Suppressor macrophage (primary cell): ENCODE results near the gene ANKH.

Source experiments
- DNase-seq, 4 experiments: peaks; one replicate each; pipeline ENCODE4 v3.0.0-alpha.2; 2020 to 2022

The ANKH gene

GRCh38 chr5:14678773-14679334 lies 192.7 kb downstream of the ANKH start:
- peak; percentile 41 to 67 (median 50) for DNase-seq

GRCh38 chr5:14676320-14676719 lies 195.3 kb downstream of the ANKH start:
- peak; percentile 39 to 62 (median 56) for DNase-seq

- DNase-seq, result peak; percentile 21 to 68 (median 58)
Observed at GRCh38 chr5:14675865-14676300, 195.7 kb downstream of the ANKH start.

- DNase-seq, result no peak
Observed at GRCh38 chr5:14674983-14675854, 196.4 kb downstream of the ANKH start.

GRCh38 chr5:14673443-14673842 lies 198.1 kb downstream of the ANKH start:
- DNase-seq, result no peak

- peak; percentile 14 to 31 (median 27) for DNase-seq
Observed at GRCh38 chr5:14672484-14673394, 198.8 kb downstream of the ANKH start.

GRCh38 chr5:14672082-14672481 lies 199.5 kb downstream of the ANKH start:
- DNase-seq, result peak; percentile 77 to 88 (median 81)

GRCh38 chr5:14671414-14671813 lies 200.2 kb downstream of the ANKH start:
- peak in 2 of 4 experiments; percentile 9 to 23 for DNase-seq

- no peak for DNase-seq
Observed at GRCh38 chr5:14669975-14670374, 201.6 kb downstream of the ANKH start.

GRCh38 chr5:14669415-14669814 lies 202.2 kb downstream of the ANKH start:
- no peak for DNase-seq

- no peak for DNase-seq
Observed at GRCh38 chr5:14668181-14668591, 203.4 kb downstream of the ANKH start.

GRCh38 chr5:14667770-14668169 lies 203.8 kb downstream of the ANKH start:
- DNase-seq, result no peak

- DNase-seq, result no peak
Observed at GRCh38 chr5:14667290-14667689, 204.3 kb downstream of the ANKH start.

- DNase-seq, result no peak
Observed at GRCh38 chr5:14666357-14666756, 205.2 kb downstream of the ANKH start.

GRCh38 chr5:14665949-14666348 lies 205.6 kb downstream of the ANKH start:
- peak in 3 of 4 experiments; percentile 33 to 49 (median 43) for DNase-seq

GRCh38 chr5:14665101-14665822 lies 206.3 kb downstream of the ANKH start:
- DNase-seq, result peak; percentile 44 to 64 (median 56)

- DNase-seq, result peak; percentile 97 to 99 (median 98)
Observed at GRCh38 chr5:14664270-14665100, 207.1 kb downstream of the ANKH start, which contains the start of gene OTULIN. Gene OTULIN (plus strand): TSS chr5:14664718. CDS start chr5:14664826, 108 bp downstream.

GRCh38 chr5:14663734-14664269 lies 207.8 kb downstream of the ANKH start:
- DNase-seq, result peak in 2 of 4 experiments; percentile 21 to 38

GRCh38 chr5:14662721-14663260 lies 208.8 kb downstream of the ANKH start:
- DNase-seq, result no peak

- no peak for DNase-seq
Observed at GRCh38 chr5:14660833-14661232, 210.7 kb downstream of the ANKH start.
